IMR-90 (cell line): ENCODE data around the gene SCARF2. TPM values are rescaled to one million over a fixed set of nuclear protein-coding genes. Genes with fewer than 3 reads are reported as not detected.

ENCODE experiments used
- ATAC-seq: fragments of 200-7000 bp; cut with Tn5 transposase; 2 replicates; pipeline ENCODE4 v1.9.1; 2020; ENCODE audit warnings: low read depth, mild to moderate bottlenecking, moderate library complexity
- BruUV-seq: library from RNA; stranded (reverse); fragments of 400-500 nt; replicated peaks from 2 replicates; lab custom pipeline; 2021; lab: Mats Ljungman, UMichigan
- CTCF ChIA-PET: fragments of 300-600 bp; formaldehyde crosslinking; extraction: SDS; loops from one replicate; lab custom pipeline; 2021; ENCODE audit warnings: antibody characterized with exemption; lab: Yijun Ruan, JAX
- POLR2A ChIA-PET: fragments of 300-600 bp; sonication (Branson Sonifier 250); formaldehyde crosslinking; loops from one replicate; lab custom pipeline; 2022; ENCODE audit warnings: antibody characterized with exemption; ENCODE audit not compliant: unreplicated experiment; lab: Charles Lee
- DNase-seq: peaks from one replicate; pipeline ENCODE4 v3.0.0; 2013
- H2AFZ ChIP-seq: replicated peaks from 2 replicates; pipeline ENCODE3; 2013; ENCODE audit warnings: low read length, mild to moderate bottlenecking; ENCODE audit not compliant: poor library complexity
- H2AK5ac ChIP-seq: 2 replicates; pipeline ENCODE4 v1.6.1; 2013; ENCODE audit warnings: low read depth, low read length, inconsistent platforms
- H2AK9ac ChIP-seq: replicated peaks from 2 replicates; pipeline ENCODE3; 2013; ENCODE audit warnings: mild to moderate bottlenecking, low read depth, low read length, moderate library complexity; ENCODE audit not compliant: poor library complexity
- H2BK120ac ChIP-seq: 2 replicates; pipeline ENCODE4 v1.6.1; 2013; ENCODE audit warnings: low read depth, low read length, inconsistent platforms
- H2BK15ac ChIP-seq: 3 replicates; pipeline ENCODE4 v1.6.1; 2013; ENCODE audit warnings: low read depth, low read length, inconsistent platforms
- H2BK20ac ChIP-seq: 2 replicates; pipeline ENCODE4 v1.6.1; 2013; ENCODE audit warnings: low read depth, mild to moderate bottlenecking, inconsistent platforms, low read length, moderate library complexity
- H2BK5ac ChIP-seq: 2 replicates; pipeline ENCODE4 v1.6.1; 2013; ENCODE audit warnings: mild to moderate bottlenecking, low read depth, low read length, inconsistent platforms; ENCODE audit not compliant: poor library complexity, severe bottlenecking
- H3K14ac ChIP-seq: replicated peaks from 2 replicates; pipeline ENCODE4 v1.6.1; 2013; ENCODE audit warnings: low read depth, low read length, inconsistent platforms
- H3K18ac ChIP-seq: 2 replicates; pipeline ENCODE4 v1.6.1; 2013; ENCODE audit warnings: low read depth, low read length, control low read depth
- H3K23ac ChIP-seq: 2 replicates; pipeline ENCODE4 v1.6.1; 2013; ENCODE audit warnings: low read depth, low read length, inconsistent platforms
- H3K27ac ChIP-seq: 2 replicates; pipeline ENCODE4 v1.5.1; 2013; ENCODE audit warnings: mild to moderate bottlenecking, control low read depth, low read length; ENCODE audit not compliant: insufficient read depth
- H3K27me3 ChIP-seq: 2 replicates; pipeline ENCODE4 v1.6.1; 2013; ENCODE audit warnings: low read length; ENCODE audit not compliant: control insufficient read depth, insufficient read depth
- H3K36me3 ChIP-seq: 2 replicates; pipeline ENCODE4 v1.6.1; 2013; ENCODE audit warnings: low read length, mixed read lengths; ENCODE audit not compliant: control insufficient read depth, insufficient read depth
- H3K4ac ChIP-seq: 2 replicates; pipeline ENCODE4 v1.6.1; 2013; ENCODE audit warnings: low read depth, low read length, inconsistent platforms
- H3K4me1 ChIP-seq: 2 replicates; pipeline ENCODE4 v1.6.1; 2013; ENCODE audit warnings: low read length, mixed read lengths; ENCODE audit not compliant: control insufficient read depth, insufficient read depth
- H3K4me2 ChIP-seq: 2 replicates; pipeline ENCODE4 v1.6.1; 2013; ENCODE audit warnings: low read depth, mild to moderate bottlenecking, control low read depth, low read length, moderate library complexity
- H3K4me3 ChIP-seq: 2 replicates; pipeline ENCODE4 v1.5.1; 2013; ENCODE audit warnings: low read depth, mild to moderate bottlenecking, control low read depth, low read length, moderate library complexity; ENCODE audit not compliant: insufficient read depth
- H3K56ac ChIP-seq: 2 replicates; pipeline ENCODE4 v1.6.1; 2013; ENCODE audit warnings: low read length, inconsistent platforms; ENCODE audit not compliant: insufficient read depth; ENCODE audit errors: extremely low read depth
- H3K79me1 ChIP-seq, 2 experiments: 2 replicates each; pipeline ENCODE4 v1.6.1; 2013; ENCODE audit warnings: low read length in 2 of 2, inconsistent platforms in 1 of 2, low read depth in 1 of 2
- H3K9ac ChIP-seq: 2 replicates; pipeline ENCODE4 v1.6.1; 2013; ENCODE audit warnings: low read depth, low read length, control low read depth
- H3K9me1 ChIP-seq: 2 replicates; pipeline ENCODE4 v1.6.1; 2013; ENCODE audit warnings: low read length, inconsistent platforms; ENCODE audit not compliant: insufficient read depth
- H3K9me3 ChIP-seq: 2 replicates; pipeline ENCODE4 v1.6.1; 2013; ENCODE audit warnings: low read length; ENCODE audit not compliant: control insufficient read depth, insufficient read depth
- H4K20me1 ChIP-seq: 2 replicates; pipeline ENCODE4 v1.6.1; 2013; ENCODE audit warnings: low read length, inconsistent platforms; ENCODE audit not compliant: insufficient read depth
- H4K5ac ChIP-seq: 2 replicates; pipeline ENCODE4 v1.6.1; 2013; ENCODE audit warnings: mild to moderate bottlenecking, low read depth, low read length, control low read depth
- H4K8ac ChIP-seq, 2 experiments: 2 replicates each; pipeline ENCODE4 v1.6.1; 2013; ENCODE audit warnings: low read depth in 2 of 2, low read length in 2 of 2, control low read depth in 1 of 2, inconsistent platforms in 1 of 2
- H4K91ac ChIP-seq: 2 replicates; pipeline ENCODE4 v1.6.1; 2013; ENCODE audit warnings: low read depth, low read length, inconsistent platforms; ENCODE audit not compliant: insufficient read depth
- BHLHE40 ChIP-seq: fragments of 150-350 bp; IDR thresholded peaks from 2 replicates; pipeline ENCODE4 v1.6.1; 2016; ENCODE audit warnings: mild to moderate bottlenecking, low read depth, low read length
- CHD1 ChIP-seq: IDR thresholded peaks from 2 replicates; pipeline ENCODE4 v1.6.1; 2012; ENCODE audit warnings: low read depth, low read length, improper control_type of control experiment
- FOS ChIP-seq: fragments of 150-350 bp; IDR thresholded peaks from 2 replicates; pipeline ENCODE4 v1.6.1; 2016; ENCODE audit warnings: low read depth, low read length
- MAFK ChIP-seq: IDR thresholded peaks from 2 replicates; pipeline ENCODE4 v1.6.1; 2012; ENCODE audit warnings: low read depth, low read length, improper control_type of control experiment
- MAZ ChIP-seq: IDR thresholded peaks from 2 replicates; pipeline ENCODE4 v1.6.1; 2012; ENCODE audit warnings: low read depth, mild to moderate bottlenecking, low read length, improper control_type of control experiment, moderate library complexity, borderline replicate concordance
- NFE2L2 ChIP-seq: fragments of 150-350 bp; IDR thresholded peaks from 2 replicates; pipeline ENCODE4 v1.6.1; 2016; ENCODE audit warnings: low read depth, mild to moderate bottlenecking, low read length
- POLR2A ChIP-seq: IDR thresholded peaks from 2 replicates; pipeline ENCODE4 v1.6.1; 2012; ENCODE audit warnings: mild to moderate bottlenecking, low read depth, low read length
- RAD21 ChIP-seq: IDR thresholded peaks from 2 replicates; pipeline ENCODE4 v1.6.1; 2012; ENCODE audit warnings: low read length, improper control_type of control experiment
- RFX5 ChIP-seq: IDR thresholded peaks from 2 replicates; pipeline ENCODE4 v1.8.0; 2012; ENCODE audit warnings: low read depth, mild to moderate bottlenecking, low read length, moderate library complexity
- USF2 ChIP-seq: fragments of 150-350 bp; IDR thresholded peaks from 2 replicates; pipeline ENCODE4 v1.6.1; 2017; ENCODE audit warnings: mild to moderate bottlenecking, antibody characterized with exemption, low read length, low read depth
- whole genome bisulfite sequencing, 2 experiments: methylation state at CpG; one replicate each; pipeline versions ENCODE4 v1.1.5 to v1.1.7; 2013; ENCODE audit warnings: missing lambda C conversion rate in 2 of 2; ENCODE audit not compliant: insufficient read length in 1 of 2; ENCODE audit errors: extremely low coverage in 2 of 2; 5-methylcytosine and 5-hydroxymethylcytosine counted together
- dilution Hi-C: fragments of 300-500 bp; cut with HindIII; formaldehyde crosslinking; loops from one replicate; pipeline ENCODE4 v1.14.3; 2018; ENCODE audit warnings: low sequenced_read_pairs; ENCODE audit not compliant: unreplicated experiment
- in situ Hi-C: fragments of 300-500 bp; cut with MboI; formaldehyde crosslinking; loops from 3 replicates; pipeline ENCODE4 v1.14.3; 2019; ENCODE audit warnings: low sequenced_read_pairs, inconsistent platforms, mixed read lengths
- intact Hi-C: fragments of 100-400 bp; cut with micrococcal nuclease; formaldehyde crosslinking; loops from 2 replicates; pipeline ENCODE4 v1.10.0; 2022
- polyA plus RNA-seq, 3 experiments: library from polyadenylated mRNA; depleted of rRNA; stranded (reverse); fragments of >200 nt; gene quantifications; 2 replicates each; pipeline ENCODE4 v1.2.3, GENCODE V29; 2012; ENCODE audit warnings: low replicate concordance in 1 of 3
- total RNA-seq: library from RNA; depleted of rRNA; stranded (reverse); fragments of >200 nt; gene quantifications from 2 replicates; pipeline ENCODE4 v1.2.3, GENCODE V29; 2012

The SCARF2 gene
- total and polyA plus RNA-seq, 2 of the 4 experiments (the other 2 are of a cell fraction): 3.4 to 37.0 TPM

GRCh38 chr22:20448630-20449029 is 11.0 kb upstream of the SCARF2 start (continued):
- TF ChIP-seq CHD1: no peak
- no peak for TF ChIP-seq USF2
- no peak for TF ChIP-seq NFE2L2
- TF ChIP-seq POLR2A: no peak

- in situ Hi-C loops: no loop called here
- no peak for TF ChIP-seq FOS
- TF ChIP-seq MAFK: no peak
- no peak for TF ChIP-seq RAD21
- no peak for TF ChIP-seq RFX5
- TF ChIP-seq MAZ: no peak
- no peak for TF ChIP-seq BHLHE40
- POLR2A ChIA-PET: no interaction called here
- H4K91ac ChIP-seq: no peak overlapping the region
- CTCF ChIA-PET: no interaction called here
- 0 out of 2 replicates have a peak, but pooled peaks cover 4% of the 10 kb centered on the region for H4K20me1 ChIP-seq
- H2AFZ ChIP-seq: no peak overlapping the region
- no peak overlapping the region for H3K27ac ChIP-seq
- dilution Hi-C loops: no loop called here
- H3K23ac ChIP-seq: no peak overlapping the region
- no peak overlapping the region for H3K56ac ChIP-seq
- intact Hi-C loops: no loop called here
- no peak for DNase-seq
- no TSS peak for BruUV-seq
- H4K5ac ChIP-seq: no peak overlapping the region
- H3K4me1 ChIP-seq: no peaks in the 10 kb centered on the region
- no peak overlapping the region for H2BK20ac ChIP-seq
- H3K9me3 ChIP-seq: no peaks in the 10 kb centered on the region
- H3K18ac ChIP-seq: no peak overlapping the region
- H3K79me1 ChIP-seq: no peaks in the 10 kb centered on the region
- H2BK15ac ChIP-seq: no peak overlapping the region
- no peak overlapping the region for H3K9ac ChIP-seq
- no peak overlapping the region for H2AK5ac ChIP-seq
- no peak overlapping the region for H2BK120ac ChIP-seq
- H3K9me1 ChIP-seq: peaks cover 3% of the 10 kb centered on the region; the same call in 1 of the 2 replicates
- H3K4me2 ChIP-seq: no peak overlapping the region
- H3K36me3 ChIP-seq: peaks cover 31% of the 10 kb centered on the region
- H2BK5ac ChIP-seq: no peak overlapping the region
- no peak overlapping the region for H3K4ac ChIP-seq
- H2AK9ac ChIP-seq: no peak overlapping the region
- 98% methylated on average over 10 of the region's 21 CpGs; no CpG with 5 or more reads in 1 of the 2 experiments for WGBS, 2 experiments
- ATAC-seq: no peak
- no peak overlapping the region for H4K8ac ChIP-seq
- H3K4me3 ChIP-seq: no peak overlapping the region
- H3K27me3 ChIP-seq: no peaks in the 10 kb centered on the region
- H3K14ac ChIP-seq: no peak overlapping the region
Observed at GRCh38 chr22:20446383-20446970, 8.9 kb upstream of the SCARF2 start.
